Left lobe of liver (tissue), 2 donors: ENCODE measurements around the gene N4BP2L1. TPM values are rescaled to one million over a fixed set of nuclear protein-coding genes. Genes with fewer than 3 reads are reported as not detected.
"Not testable (repeated sequence)": the region's sequence is repeated elsewhere in the genome, so short reads cannot be mapped to it uniquely, and the experiment has no call there.

Experiments used
- ATAC-seq: fragments of 200-7000 bp; cut with Tn5 transposase; one replicate; pipeline ENCODE4 v1.9.1; 2020; ENCODE audit warnings: mild to moderate bottlenecking, moderate library complexity
- DNase-seq: peaks from one replicate; pipeline ENCODE4 v3.0.0-alpha.2; 2020; ENCODE audit warnings: low spot score
- total RNA-seq: library from RNA; stranded (reverse); gene quantifications from one replicate; pipeline ENCODE4 v1.2.1, GENCODE V29; 2021
- donor health status: DM: no; HTN: no; CAD: no; lungs with moderate emphysema.
- donor health status: DM: no; HTN: yes; CAD: no.

N4BP2L1 gene
- total RNA-seq, 1 donor from 2014 or later: 45.9 TPM

DNA sequence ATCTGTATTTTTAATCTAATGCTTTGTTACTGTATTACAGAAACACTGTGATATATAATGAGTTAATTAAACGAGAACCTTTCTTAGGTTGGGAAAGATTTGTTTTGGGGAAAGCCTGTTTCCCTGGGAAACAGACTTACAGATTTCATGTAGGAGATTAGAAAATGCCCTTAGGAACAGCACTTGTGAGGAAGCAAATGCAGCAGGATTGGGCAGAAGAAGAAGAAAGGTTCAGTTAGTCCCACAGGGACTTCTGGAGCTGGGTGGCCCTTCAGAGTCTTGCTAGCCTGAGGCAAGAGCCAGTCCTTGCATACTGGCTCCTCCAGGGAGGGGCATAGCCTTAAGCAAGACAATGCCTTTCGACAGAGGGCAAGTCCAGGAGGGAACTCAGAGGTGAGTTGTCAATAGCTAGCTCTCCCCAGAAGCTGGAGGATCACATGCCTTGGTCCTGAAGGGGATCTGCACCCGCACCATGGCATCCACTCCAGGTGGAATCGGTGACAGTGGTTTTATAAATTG lies 36.8 kb downstream of the N4BP2L1 start:
- DNase-seq (no peak), ATAC-seq (no peak)

DNA sequence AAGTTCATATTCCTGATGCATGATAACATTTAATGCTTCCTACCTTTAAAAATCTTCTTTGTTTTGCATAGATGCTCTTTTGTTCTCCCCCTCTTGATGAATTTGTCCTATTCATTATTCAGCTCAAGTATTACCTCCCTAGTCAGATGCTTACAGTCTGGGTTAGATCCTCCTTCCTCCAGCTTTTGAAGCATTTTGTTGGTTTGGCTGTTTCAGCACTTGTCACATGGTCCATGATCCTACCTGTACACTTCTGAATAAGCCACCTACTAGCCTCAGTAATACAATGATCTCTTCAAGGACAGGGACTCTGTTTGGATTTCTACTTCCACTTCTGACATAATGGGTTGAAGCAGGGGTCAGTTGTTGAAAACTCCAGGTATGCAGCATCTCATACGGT lies 37.4 kb downstream of the N4BP2L1 start:
- ATAC-seq (no peak), DNase-seq (no peak)

DNA sequence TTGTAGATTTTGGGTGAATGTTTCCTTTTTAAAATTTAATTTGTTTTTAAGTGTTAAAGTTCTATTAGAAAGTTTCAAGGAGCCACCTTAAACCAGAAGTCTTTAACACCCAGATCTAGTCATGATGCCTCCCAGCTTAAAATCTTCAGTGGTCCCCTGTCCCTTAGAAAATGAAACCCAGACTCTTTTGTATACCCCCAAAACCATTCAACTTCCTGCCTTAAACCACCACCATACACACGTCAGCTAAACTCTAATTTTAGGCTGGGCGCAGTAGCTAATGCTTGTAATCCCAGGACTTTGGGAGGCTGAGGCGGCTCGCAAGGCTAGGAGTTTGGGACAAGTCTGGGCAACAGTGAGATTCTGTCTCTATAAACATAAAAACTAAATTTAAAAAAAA lies 37.9 kb downstream of the N4BP2L1 start:
- no peak for ATAC-seq
- no peak for DNase-seq

GRCh38 chr13:32385410-32385809 lies 42.5 kb downstream of the N4BP2L1 start:
- DNase-seq (no peak), ATAC-seq (no peak)

DNA sequence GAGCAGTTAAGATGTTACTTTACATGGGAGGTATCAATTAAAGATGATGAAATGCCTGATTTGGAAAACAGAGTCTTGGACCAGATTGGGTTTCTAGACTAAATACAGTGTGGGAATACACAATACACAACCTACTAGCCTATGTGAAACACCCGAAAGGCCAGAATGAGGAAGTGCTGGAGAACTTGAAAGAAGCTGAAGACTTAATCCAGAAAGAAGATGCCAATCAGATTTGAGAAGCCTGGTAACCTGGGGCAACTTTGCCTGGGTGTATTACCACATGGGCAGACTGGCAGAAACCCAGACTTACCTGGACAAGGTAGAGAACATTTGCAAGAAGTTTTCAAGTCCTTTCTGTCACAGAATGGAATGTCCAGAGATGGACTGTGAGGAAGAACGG lies 43.2 kb downstream of the N4BP2L1 start:
- DNase-seq: no peak
- ATAC-seq: no peak

- DNase-seq: no peak
Observed at GRCh38 chr13:32383836-32384618, 43.9 kb downstream of the N4BP2L1 start.

GRCh38 chr13:32381539-32381938 lies 46.4 kb downstream of the N4BP2L1 start:
- DNase-seq: peak; percentile 54
- peak; percentile 99 for ATAC-seq

More at GRCh38 chr13:32383836-32384618, 43.9 kb downstream of the N4BP2L1 start:
- no peak for ATAC-seq

DNA sequence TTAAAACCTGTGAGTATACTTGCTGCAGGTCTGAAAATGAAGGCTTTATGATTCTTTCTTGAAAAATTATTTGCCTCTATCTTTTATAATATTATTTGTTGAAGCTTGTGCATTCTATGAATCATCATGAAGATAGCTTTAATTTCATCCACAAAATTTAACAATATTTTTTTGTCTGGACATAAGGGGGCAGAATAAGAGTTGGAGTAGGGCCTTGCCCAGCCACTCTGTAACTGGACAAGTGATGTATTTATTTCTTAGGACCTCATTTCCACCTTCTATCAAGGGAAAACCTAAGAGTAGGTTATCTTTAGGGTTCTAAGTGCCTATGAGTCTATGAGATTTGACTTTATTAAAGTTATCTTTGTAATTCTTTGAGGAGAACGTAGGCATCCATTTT lies 49.9 kb downstream of the N4BP2L1 start:
- ATAC-seq (peak; percentile 44), DNase-seq (no peak)

DNA sequence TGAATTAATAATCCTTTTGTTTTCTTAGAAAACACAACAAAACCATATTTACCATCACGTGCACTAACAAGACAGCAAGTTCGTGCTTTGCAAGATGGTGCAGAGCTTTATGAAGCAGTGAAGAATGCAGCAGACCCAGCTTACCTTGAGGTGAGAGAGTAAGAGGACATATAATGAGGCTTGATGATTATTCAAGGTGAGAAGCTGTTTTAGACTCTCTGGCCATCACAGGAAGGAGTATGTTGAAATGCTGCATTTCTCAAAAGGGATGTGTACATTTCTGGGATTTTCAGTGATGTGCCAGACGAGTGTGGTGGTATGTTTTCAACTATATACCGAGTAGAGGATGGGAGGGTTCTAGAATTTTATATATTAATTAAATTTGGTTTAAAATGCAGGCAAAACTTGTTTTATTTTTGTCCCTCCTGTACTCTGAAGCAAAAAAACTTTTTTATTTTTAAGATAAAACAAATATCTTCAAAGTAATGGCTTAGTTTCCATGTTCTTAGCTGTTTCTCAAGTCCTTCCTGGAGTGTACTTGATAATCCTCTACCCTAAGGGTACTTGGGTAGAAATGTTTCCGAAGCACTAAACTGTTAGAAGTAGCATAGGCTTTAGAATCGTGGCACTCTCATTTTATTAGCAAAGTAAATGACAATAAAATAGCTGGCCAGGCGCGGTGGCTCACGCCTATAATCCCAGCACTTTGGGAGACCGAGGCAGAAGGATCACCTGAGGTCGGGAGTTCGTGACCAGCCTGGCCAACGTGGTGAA lies 51.1 kb downstream of the N4BP2L1 start:
- DNase-seq: no peak
- ATAC-seq: no peak

- no peak for ATAC-seq
- no peak for DNase-seq
Observed at GRCh38 chr13:32370805-32371204, 57.1 kb downstream of the N4BP2L1 start.

- ATAC-seq: no peak
- DNase-seq: no peak
Observed at GRCh38 chr13:32362574-32362973, 65.4 kb downstream of the N4BP2L1 start.

DNA sequence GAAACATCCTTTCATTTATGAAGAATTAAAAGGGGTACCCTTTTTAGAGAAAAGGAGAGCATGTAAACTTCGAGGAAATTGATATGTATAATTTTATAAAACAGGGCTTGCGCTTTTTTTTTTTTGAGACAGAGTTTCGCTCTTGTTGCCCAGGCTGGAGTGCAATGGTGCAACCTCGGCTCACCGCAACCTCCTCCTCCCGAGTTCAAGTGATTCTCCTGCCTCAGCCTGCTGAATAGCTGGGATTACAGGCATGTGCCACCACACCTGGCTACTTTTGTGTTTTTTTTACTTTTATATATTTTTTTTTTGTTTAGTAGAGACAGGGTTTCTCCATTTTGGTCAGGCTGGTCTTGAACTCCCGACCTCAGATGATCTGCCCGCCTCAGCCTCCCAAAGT lies 72.0 kb downstream of the N4BP2L1 start:
- DNase-seq, ATAC-seq: not testable (repeated sequence)

- ATAC-seq (no peak), DNase-seq (no peak)
Observed at GRCh38 chr13:32354040-32354439, 73.9 kb downstream of the N4BP2L1 start.

DNA sequence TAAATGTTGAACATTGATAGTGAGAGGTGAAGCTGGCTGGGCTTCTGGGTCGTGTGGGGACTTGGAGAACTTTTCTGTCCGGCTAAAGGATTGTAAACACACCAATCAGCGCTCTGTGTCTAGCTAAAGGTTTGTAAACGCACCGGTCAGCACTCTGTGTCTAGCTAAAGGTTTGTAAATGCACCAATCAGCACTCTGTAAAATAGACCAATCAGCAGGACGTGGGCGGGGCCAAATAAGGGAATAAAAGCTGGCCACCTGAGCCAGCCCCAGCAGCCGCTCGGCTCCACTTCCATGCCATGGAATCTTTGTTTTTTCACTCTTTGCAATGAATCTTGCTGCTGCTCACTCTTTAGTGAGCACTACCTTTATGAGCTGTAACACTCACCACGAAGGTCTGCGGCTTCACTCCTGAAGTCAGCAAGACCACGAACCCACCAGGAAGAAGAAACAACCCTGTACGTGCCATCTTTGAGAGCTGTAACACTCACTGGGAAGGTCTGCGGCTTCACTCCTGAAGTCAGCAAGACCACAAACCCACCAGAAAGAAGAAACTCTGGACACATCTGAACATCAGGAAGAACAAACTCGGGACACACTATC lies 77.0 kb downstream of the N4BP2L1 start:
- DNase-seq, ATAC-seq: not testable (repeated sequence)

Other genes starting within 250 kb of the N4BP2L1 start
- not detected for gene ZAR1L, start 112.8 kb downstream of the N4BP2L1 start, total RNA-seq
- 0.53 TPM for gene BRCA2, start 112.6 kb downstream of the N4BP2L1 start, total RNA-seq
- 47.5 TPM for gene N4BP2L2, start 110.7 kb upstream of the N4BP2L1 start, total RNA-seq
- gene PDS5B, start 158.3 kb upstream of the N4BP2L1 start, total RNA-seq: 12.6 TPM